T-helper 22 cell (primary cell): ENCODE data around the gene NCS1.

Experiments used
- DNase-seq: peaks from one replicate; pipeline ENCODE4 v3.0.0-alpha.2; 2020; ENCODE audit warnings: low read depth

NCS1 gene

GRCh38 chr9:130213911-130214761, 41.9 kb downstream of the NCS1 start:
- DNase-seq: no peak

- no peak for DNase-seq
Observed at GRCh38 chr9:130214776-130215340, 42.7 kb downstream of the NCS1 start.

- DNase-seq: no peak
Observed at GRCh38 chr9:130215341-130216119, 43.3 kb downstream of the NCS1 start.

GRCh38 chr9:130217838-130218237, 45.6 kb downstream of the NCS1 start:
- DNase-seq: no peak

GRCh38 chr9:130219661-130220096, 47.5 kb downstream of the NCS1 start:
- no peak for DNase-seq

- DNase-seq: no peak
Observed at GRCh38 chr9:130220352-130220751, 48.1 kb downstream of the NCS1 start.

GRCh38 chr9:130222833-130223232, 50.6 kb downstream of the NCS1 start:
- DNase-seq: no peak

- no peak for DNase-seq
Observed at GRCh38 chr9:130225071-130225470, 52.9 kb downstream of the NCS1 start.

- no peak for DNase-seq
Observed at GRCh38 chr9:130225586-130225985, 53.4 kb downstream of the NCS1 start.

GRCh38 chr9:130226112-130226511, 53.9 kb downstream of the NCS1 start:
- no peak for DNase-seq

GRCh38 chr9:130227833-130228232, 55.6 kb downstream of the NCS1 start:
- no peak for DNase-seq

GRCh38 chr9:130229759-130230158, 57.6 kb downstream of the NCS1 start:
- DNase-seq: no peak

GRCh38 chr9:130230631-130231030, 58.4 kb downstream of the NCS1 start:
- DNase-seq: no peak

GRCh38 chr9:130232899-130233586, 60.8 kb downstream of the NCS1 start:
- DNase-seq: no peak

GRCh38 chr9:130233587-130233945, 61.4 kb downstream of the NCS1 start:
- no peak for DNase-seq

- DNase-seq: no peak
Observed at GRCh38 chr9:130234340-130235260, 62.4 kb downstream of the NCS1 start.

- peak; percentile 34 for DNase-seq
Observed at GRCh38 chr9:130235558-130236435, 63.6 kb downstream of the NCS1 start.

GRCh38 chr9:130236436-130236985, 64.3 kb downstream of the NCS1 start:
- no peak for DNase-seq

- no peak for DNase-seq
Observed at GRCh38 chr9:130237076-130237475, 64.9 kb downstream of the NCS1 start.
